NCI-H524 treated with DMSO at 0.1 percent for 48 hours (cell line): ENCODE data around the gene ADGRB2.

Source experiments
- DNase-seq: peaks from one replicate; lab custom pipeline; 2025; lab: John Stamatoyannopoulos, UW

The ADGRB2 gene

GRCh38 chr1:31762726-31763670, 1.1 kb downstream of the ADGRB2 start:
- DNase-seq, result peak; percentile 78

GRCh38 chr1:31762323-31762722, 1.8 kb downstream of the ADGRB2 start:
- no peak for DNase-seq

- no peak for DNase-seq
Measured at GRCh38 chr1:31761883-31762282, 2.3 kb downstream of the ADGRB2 start.

GRCh38 chr1:31760471-31761470, 3.4 kb downstream of the ADGRB2 start:
- no peak for DNase-seq

- DNase-seq, result no peak
Measured at GRCh38 chr1:31759298-31760023, 4.7 kb downstream of the ADGRB2 start.

GRCh38 chr1:31758823-31759222, 5.3 kb downstream of the ADGRB2 start:
- DNase-seq, result no peak

- DNase-seq, result no peak
Measured at GRCh38 chr1:31757989-31758388, 6.2 kb downstream of the ADGRB2 start.

GRCh38 chr1:31757204-31757679, 6.9 kb downstream of the ADGRB2 start:
- DNase-seq, result no peak

GRCh38 chr1:31756578-31756977, 7.6 kb downstream of the ADGRB2 start:
- no peak for DNase-seq

GRCh38 chr1:31755850-31756492, 8.2 kb downstream of the ADGRB2 start:
- DNase-seq, result no peak

GRCh38 chr1:31755197-31755611, 8.9 kb downstream of the ADGRB2 start:
- DNase-seq, result no peak

GRCh38 chr1:31754397-31754796, 9.7 kb downstream of the ADGRB2 start:
- DNase-seq, result no peak

- DNase-seq, result no peak
Measured at GRCh38 chr1:31753707-31754349, 10.3 kb downstream of the ADGRB2 start.

GRCh38 chr1:31752952-31753475, 11.1 kb downstream of the ADGRB2 start:
- no peak for DNase-seq

GRCh38 chr1:31752258-31752657, 11.9 kb downstream of the ADGRB2 start:
- no peak for DNase-seq

- no peak for DNase-seq
Measured at GRCh38 chr1:31751822-31752241, 12.3 kb downstream of the ADGRB2 start.

- no peak for DNase-seq
Measured at GRCh38 chr1:31750858-31751510, 13.2 kb downstream of the ADGRB2 start.

- no peak for DNase-seq
Measured at GRCh38 chr1:31749785-31750735, 14.1 kb downstream of the ADGRB2 start.

- DNase-seq, result no peak
Measured at GRCh38 chr1:31748365-31748764, 15.8 kb downstream of the ADGRB2 start.
